SJCRH30 (cell line): Measurements from ENCODE around the gene CFAP46. TPM values are rescaled to one million over a fixed set of nuclear protein-coding genes. Genes with fewer than 3 reads are reported as not detected.
"Not testable (repeated sequence)": the region's sequence is repeated elsewhere in the genome, so short reads cannot be mapped to it uniquely, and the experiment has no call there.

ENCODE experiments used
- DNase-seq, 2 experiments: peaks; one replicate each; pipeline ENCODE4 v3.0.0-alpha.2; 2015 to 2020
- H3K27ac ChIP-seq: fragments of 250-450 bp; sonication (Bioruptor Pico); 2 replicates; pipeline ENCODE4 v1.5.1; 2020; ENCODE audit warnings: mild to moderate bottlenecking, moderate library complexity
- H3K27me3 ChIP-seq: fragments of 250-450 bp; sonication (Bioruptor Pico); 2 replicates; pipeline ENCODE4 v1.5.1; 2020; ENCODE audit warnings: mild to moderate bottlenecking, moderate library complexity
- H3K36me3 ChIP-seq: fragments of 250-450 bp; sonication (Bioruptor Pico); 2 replicates; pipeline ENCODE4 v1.5.1; 2020; ENCODE audit warnings: mild to moderate bottlenecking, moderate library complexity
- H3K4me1 ChIP-seq: fragments of 250-450 bp; sonication (Bioruptor Pico); 2 replicates; pipeline ENCODE4 v1.5.1; 2020; ENCODE audit warnings: mild to moderate bottlenecking, moderate library complexity
- H3K4me3 ChIP-seq: fragments of 250-450 bp; sonication (Bioruptor Pico); 2 replicates; pipeline ENCODE4 v1.5.1; 2020; ENCODE audit warnings: mild to moderate bottlenecking, moderate library complexity
- H3K9me3 ChIP-seq: fragments of 250-450 bp; sonication (Bioruptor Pico); replicated peaks from 2 replicates; pipeline ENCODE4 v1.5.1; 2020; ENCODE audit warnings: mild to moderate bottlenecking, moderate library complexity
- total RNA-seq: library from RNA; depleted of rRNA; stranded (reverse); fragments of >200 nt; shearing (Covaris generic); gene quantifications from 2 replicates; pipeline ENCODE4 v1.2.3, GENCODE V29; 2014

The CFAP46 gene
- total RNA-seq, 1 experiment from 2014 or later = 1.7 TPM

DNA sequence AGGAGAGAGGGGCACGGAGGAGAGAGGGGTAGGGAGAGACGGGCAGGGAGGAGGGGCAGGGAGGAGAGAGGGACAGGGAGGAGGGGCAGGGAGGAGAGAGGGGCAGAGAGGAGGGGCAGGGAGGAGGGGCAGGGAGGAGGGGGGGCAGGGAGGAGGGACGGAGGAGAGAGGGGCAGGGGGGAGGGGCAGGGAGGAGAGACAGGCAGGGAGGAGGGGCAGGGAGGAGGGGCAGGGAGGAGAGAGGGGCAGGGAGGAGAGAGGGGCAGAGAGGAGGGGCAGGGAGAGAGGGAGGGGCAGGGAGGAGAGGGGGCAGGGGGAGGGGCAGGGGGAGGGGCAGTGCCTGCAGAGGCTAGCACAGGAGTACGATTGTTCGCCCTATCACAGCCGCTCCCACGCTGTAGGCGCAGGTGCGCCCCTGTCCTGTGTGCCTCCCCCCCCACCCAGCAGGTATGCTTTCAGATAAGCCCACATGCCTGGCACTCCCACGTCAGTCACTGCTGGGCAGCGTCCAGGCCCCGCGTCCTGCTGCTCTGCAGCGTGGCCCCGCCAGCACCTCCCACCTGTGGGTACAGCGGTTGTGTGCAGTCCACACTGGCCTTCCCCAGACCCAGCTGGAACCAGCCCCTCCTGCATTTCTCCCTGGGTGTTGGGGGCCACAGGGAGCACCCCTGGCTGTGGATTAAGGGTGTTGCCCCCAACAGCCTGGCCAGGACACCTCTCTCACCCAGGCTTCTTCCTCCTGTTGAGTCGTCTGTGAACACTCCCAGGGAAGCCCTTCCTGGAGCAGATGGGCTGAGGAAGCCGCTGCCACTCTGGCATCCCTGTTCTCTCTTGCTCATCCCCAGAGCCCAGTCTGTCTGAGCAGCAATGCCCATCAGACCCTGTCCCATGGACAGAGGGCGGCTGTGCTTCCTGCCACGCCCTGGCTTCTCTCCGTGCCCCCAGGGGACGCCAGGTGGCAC, 167.2 kb downstream of the CFAP46 start:
- DNase-seq = no peak
- Histone ChIP-seq H3K27ac (no peak overlapping the region), H3K4me1 (no peaks in the 10 kb centered on the region), H3K9me3 (no peaks in the 10 kb centered on the region), H3K36me3 (no peaks in the 10 kb centered on the region), H3K4me3 (no peak overlapping the region), H3K27me3 (no peaks in the 10 kb centered on the region)

DNA sequence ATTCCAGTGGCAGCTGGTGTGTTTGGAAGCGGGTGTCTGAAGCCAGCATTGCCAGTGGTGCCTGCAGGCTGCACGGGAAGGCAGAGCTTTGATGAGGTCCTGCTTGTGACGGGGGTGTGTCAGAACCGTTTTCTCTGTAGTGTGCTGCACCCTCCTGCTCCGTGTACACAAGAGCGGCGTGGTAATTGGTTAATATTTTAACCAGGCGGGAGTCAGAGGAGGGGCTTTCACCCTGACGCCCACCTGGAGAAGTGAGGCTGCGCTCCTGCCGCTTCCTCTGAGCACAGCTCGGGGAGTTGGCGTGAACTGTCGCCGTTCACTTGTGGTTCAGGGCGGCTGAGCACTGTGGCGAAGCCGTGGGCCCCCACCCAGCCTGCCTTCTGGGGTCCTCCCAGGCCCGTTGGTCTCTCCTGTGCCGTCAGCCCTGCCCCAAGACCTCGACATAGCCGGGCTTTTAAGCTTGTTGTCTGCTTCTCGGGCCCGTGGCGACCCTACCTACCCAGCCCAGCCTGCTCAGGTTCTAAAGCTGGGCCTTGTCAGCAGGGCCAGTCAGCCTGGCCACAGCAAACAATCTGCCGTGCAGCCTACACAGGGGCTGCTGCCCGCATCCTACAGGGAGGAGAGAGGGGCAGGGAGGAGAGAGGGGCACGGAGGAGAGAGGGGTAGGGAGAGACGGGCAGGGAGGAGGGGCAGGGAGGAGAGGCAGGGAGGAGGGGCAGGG, 168.0 kb downstream of the CFAP46 start:
- Histone ChIP-seq H3K27ac (no peak overlapping the region), H3K27me3 (no peaks in the 10 kb centered on the region), H3K9me3 (no peaks in the 10 kb centered on the region), H3K4me1 (no peaks in the 10 kb centered on the region), H3K4me3 (no peak overlapping the region), H3K36me3 (no peaks in the 10 kb centered on the region)
- DNase-seq = no peak

DNA sequence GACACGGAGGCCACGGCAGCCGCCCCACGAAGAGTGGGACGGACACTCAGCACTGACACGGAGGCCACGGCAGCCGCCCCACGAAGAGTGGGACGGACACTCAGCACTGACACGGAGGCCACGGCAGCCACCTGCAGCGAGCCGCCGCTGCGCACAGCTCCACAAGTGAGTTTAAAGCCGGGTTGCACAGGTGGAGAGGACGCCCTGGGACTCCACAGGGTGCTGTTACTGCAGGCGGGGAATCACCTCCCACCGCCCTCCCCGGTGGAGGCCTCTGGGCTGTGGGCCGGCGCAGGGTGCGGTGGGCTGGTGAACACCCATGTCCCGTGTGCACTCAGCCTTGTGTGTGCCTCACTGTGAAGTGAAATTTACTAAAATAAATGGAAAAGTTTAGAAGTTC, 169.6 kb downstream of the CFAP46 start:
- not testable (repeated sequence) for H3K27me3 ChIP-seq, DNase-seq, H3K9me3 ChIP-seq, H3K4me1 ChIP-seq, H3K4me3 ChIP-seq, H3K36me3 ChIP-seq, H3K27ac ChIP-seq

DNA sequence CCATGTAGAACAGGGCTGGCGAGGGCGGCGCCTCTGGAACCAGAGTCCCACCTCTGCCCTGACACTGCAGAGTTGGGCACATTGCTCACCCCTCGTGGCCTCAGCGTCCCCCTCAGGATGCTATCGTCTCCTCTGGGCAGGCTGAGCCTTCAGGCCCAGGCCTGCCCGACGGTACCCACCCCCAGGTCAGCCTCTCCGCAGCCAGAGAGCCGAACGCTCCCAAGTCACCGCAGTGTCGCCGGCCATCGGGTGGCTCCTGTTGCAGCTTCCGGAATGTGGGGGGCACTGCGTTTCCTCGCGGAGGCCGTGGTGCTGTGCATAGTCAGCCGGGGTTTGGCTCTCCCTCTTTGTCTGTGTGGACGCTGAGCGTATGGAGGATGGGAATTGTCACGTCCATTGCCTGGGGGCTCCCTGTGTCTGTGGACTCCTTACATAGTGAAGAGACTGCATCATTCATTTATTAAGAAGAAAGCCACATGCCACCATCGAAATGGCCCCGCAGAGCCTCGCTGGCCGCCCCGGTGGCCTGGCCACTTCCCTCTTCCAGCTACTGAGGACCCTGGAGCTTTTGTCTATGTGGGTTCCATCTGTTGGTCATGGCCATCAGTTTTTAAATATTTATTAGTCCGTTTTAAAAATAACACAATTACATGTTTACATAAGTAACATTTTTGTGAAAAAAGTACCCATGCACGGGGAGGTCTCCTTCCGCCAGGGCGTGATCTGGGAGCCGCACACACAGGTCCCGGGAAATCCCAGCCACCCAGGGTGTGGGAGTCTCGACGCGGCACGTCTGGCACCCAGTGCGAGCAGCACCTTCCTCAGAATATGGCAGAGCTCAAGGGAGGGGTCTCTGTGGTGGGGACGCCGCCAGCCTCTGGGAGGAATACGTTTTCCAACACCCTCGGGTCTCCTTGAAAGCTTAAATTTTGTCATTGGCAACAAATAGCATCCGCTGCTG, 172.0 kb downstream of the CFAP46 start:
- H3K27ac ChIP-seq = no peak overlapping the region
- no peaks in the 10 kb centered on the region for H3K4me1 ChIP-seq
- no peaks in the 10 kb centered on the region for H3K27me3 ChIP-seq
- no peak overlapping the region for H3K4me3 ChIP-seq
- H3K36me3 ChIP-seq = no peaks in the 10 kb centered on the region
- no peaks in the 10 kb centered on the region for H3K9me3 ChIP-seq
- DNase-seq = no peak

GRCh38 chr10:132768346-132769248, 173.8 kb downstream of the CFAP46 start:
- Histone ChIP-seq H3K9me3 (no peaks in the 10 kb centered on the region), H3K4me3 (no peak overlapping the region), H3K27ac (no peak overlapping the region), H3K4me1 (no peaks in the 10 kb centered on the region), H3K36me3 (no peaks in the 10 kb centered on the region), H3K27me3 (no peaks in the 10 kb centered on the region)
- DNase-seq = no peak

DNA sequence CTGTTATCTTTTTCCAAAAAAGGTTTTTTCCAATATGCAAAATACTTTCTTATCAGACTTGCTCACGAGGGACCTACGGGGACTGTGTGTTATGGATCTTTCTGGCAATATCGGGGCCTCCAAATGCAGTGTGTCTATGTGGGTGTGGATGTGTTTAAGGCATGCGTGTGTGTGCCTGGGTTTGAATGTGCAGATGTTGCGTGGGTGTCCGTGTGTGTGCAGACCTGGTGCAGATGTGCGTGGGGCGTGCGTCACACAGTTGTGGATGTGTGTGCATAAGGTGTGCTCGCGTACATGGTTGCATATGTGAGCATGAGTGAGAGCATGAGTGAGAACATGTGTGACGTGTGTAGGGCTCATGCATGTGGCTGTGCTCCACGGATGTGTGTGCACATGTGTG, 176.1 kb downstream of the CFAP46 start:
- Histone ChIP-seq H3K36me3 (no peaks in the 10 kb centered on the region), H3K27ac (no peak overlapping the region), H3K9me3 (no peaks in the 10 kb centered on the region), H3K27me3 (no peaks in the 10 kb centered on the region), H3K4me1 (no peaks in the 10 kb centered on the region), H3K4me3 (no peak overlapping the region)
- no peak for DNase-seq

DNA sequence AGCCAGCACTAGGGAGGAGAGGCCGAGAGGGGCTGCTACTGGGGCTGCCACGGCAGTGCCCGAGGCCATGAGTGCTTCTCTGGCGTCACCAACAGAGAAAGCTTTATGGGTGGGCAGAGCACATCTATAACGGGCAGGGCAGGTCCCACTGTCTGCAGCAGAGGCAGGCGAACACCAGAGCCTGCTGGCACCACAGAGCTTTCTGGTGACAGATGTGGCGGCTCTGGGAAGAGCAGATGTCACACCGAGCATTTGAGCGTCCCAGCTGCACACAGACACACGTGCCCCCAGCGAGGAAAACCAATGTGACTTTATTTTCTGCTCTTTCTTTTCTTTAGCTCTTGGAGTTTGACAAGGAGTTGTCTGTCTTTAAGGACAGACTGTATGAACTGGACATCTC, 176.9 kb downstream of the CFAP46 start:
- Histone ChIP-seq H3K27me3 (no peaks in the 10 kb centered on the region), H3K4me1 (no peaks in the 10 kb centered on the region), H3K36me3 (no peaks in the 10 kb centered on the region), H3K4me3 (no peak overlapping the region), H3K9me3 (no peaks in the 10 kb centered on the region), H3K27ac (no peak overlapping the region)
- no peak for DNase-seq

DNA sequence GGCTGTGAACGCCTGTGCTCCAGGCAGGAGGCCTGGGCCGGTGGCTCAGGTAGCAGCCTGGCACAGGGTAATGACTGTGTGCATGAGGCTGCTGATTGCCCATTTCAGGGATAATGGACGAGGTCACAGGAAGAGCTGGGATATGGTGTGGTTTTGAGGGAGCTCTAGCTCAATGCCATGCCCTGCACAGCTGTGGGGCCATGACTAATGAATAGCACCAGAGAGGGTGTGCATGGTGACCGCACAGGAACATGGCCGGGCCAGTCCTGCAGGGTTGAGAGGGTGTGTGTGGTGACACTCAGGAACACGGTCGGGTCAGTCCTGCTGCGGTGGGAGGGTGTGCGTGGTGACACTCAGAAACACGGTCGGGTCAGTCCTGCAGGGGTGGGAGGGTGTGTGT, 178.3 kb downstream of the CFAP46 start:
- H3K4me3 ChIP-seq = no peak overlapping the region
- no peaks in the 10 kb centered on the region for H3K9me3 ChIP-seq
- H3K27me3 ChIP-seq = no peaks in the 10 kb centered on the region
- no peaks in the 10 kb centered on the region for H3K4me1 ChIP-seq
- no peak overlapping the region for H3K27ac ChIP-seq
- DNase-seq = peak in 1 of 2 experiments; percentile 34
- no peaks in the 10 kb centered on the region for H3K36me3 ChIP-seq

GRCh38 chr10:132763545-132763944, 178.8 kb downstream of the CFAP46 start:
- no peaks in the 10 kb centered on the region for H3K27me3 ChIP-seq
- no peak overlapping the region for H3K27ac ChIP-seq
- H3K36me3 ChIP-seq = no peaks in the 10 kb centered on the region
- H3K4me1 ChIP-seq = no peaks in the 10 kb centered on the region
- H3K4me3 ChIP-seq = no peak overlapping the region
- no peak for DNase-seq
- H3K9me3 ChIP-seq = no peaks in the 10 kb centered on the region

GRCh38 chr10:132762267-132762666, 180.1 kb downstream of the CFAP46 start:
- Histone ChIP-seq H3K9me3 (no peaks in the 10 kb centered on the region), H3K27me3 (no peaks in the 10 kb centered on the region), H3K36me3 (no peaks in the 10 kb centered on the region), H3K4me1 (no peaks in the 10 kb centered on the region), H3K27ac (no peak overlapping the region), H3K4me3 (no peak overlapping the region)
- DNase-seq = no peak

DNA sequence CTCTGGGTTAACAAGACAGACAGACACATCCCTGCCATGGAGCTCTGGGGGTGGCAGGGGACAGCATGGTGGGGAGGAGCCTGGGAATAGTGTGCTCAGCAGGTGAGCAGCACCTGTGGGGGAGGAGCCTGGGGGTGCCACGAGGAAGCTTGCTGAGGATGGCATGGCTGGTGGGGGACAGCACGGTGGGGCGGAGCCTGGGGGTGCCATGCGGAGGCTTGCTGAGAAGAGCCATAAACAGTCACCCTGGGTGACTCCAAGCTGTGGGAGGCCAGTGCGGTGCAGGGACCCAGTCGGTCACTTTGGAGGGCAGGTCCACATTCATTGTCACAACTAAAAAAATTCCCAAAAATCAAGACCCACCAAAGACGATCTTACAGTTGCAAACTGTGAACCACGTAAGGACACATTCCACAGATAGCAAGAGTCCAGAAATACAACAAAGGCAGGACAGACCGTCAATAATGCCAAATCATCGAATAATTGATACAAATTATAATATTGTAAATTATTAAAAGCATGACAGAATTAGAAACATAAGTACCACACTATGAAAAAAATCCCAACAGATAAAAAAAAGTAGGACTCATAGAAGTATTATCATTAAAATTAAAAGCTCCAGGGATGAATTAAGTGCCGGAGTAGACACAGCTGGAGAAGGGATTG, 180.8 kb downstream of the CFAP46 start:
- Histone ChIP-seq H3K4me3 (no peak overlapping the region), H3K4me1 (no peaks in the 10 kb centered on the region), H3K27ac (no peak overlapping the region), H3K36me3 (no peaks in the 10 kb centered on the region), H3K9me3 (no peaks in the 10 kb centered on the region), H3K27me3 (no peaks in the 10 kb centered on the region)
- no peak for DNase-seq

- H3K4me3 ChIP-seq = no peak overlapping the region
- H3K27me3 ChIP-seq = no peaks in the 10 kb centered on the region
- H3K36me3 ChIP-seq = no peaks in the 10 kb centered on the region
- no peaks in the 10 kb centered on the region for H3K9me3 ChIP-seq
- no peaks in the 10 kb centered on the region for H3K4me1 ChIP-seq
- no peak overlapping the region for H3K27ac ChIP-seq
- no peak for DNase-seq
These were observed 183.5 kb downstream of the CFAP46 start for GRCh38 chr10:132758865-132759264.
